Tibial artery (tissue), 4 donors: Measurements from ENCODE around the gene EPHA10.

ENCODE experiments used
- DNase-seq, 2 donors: peaks; one replicate each; pipeline ENCODE4 v3.0.0-alpha.2; 2019
- H3K27ac ChIP-seq, 2 donors: fragments of 200-600 bp; sonication (generic) in 1 of 2; 1 replicate in 1 of 2; 2 replicates in 1 of 2; pipeline ENCODE4 v1.5.1; 2018 to 2019; ENCODE audit warnings: mild to moderate bottlenecking in 1 of 2
- H3K27me3 ChIP-seq, 2 donors: fragments of 200-600 bp; sonication (generic) in 1 of 2; one replicate each; pipeline versions ENCODE4 v1.5.1 to v1.6.0; 2016 to 2019
- H3K36me3 ChIP-seq, 3 donors: fragments of 200-600 bp; sonication (generic) in 2 of 3; one replicate each; pipeline ENCODE4 v1.5.1; 2016 to 2019; ENCODE audit warnings: mild to moderate bottlenecking in 2 of 3
- H3K4me1 ChIP-seq, 4 donors: fragments of 200-600 bp; sonication (generic) in 2 of 4; 1 replicate in 3 of 4; 2 replicates in 1 of 4; pipeline ENCODE4 v1.5.1; 2016 to 2019
- H3K4me3 ChIP-seq, 2 donors: fragments of 200-600 bp; sonication (generic) in 1 of 2; 1 replicate in 1 of 2; 2 replicates in 1 of 2; pipeline ENCODE4 v1.5.1; 2018 to 2019; ENCODE audit warnings: mild to moderate bottlenecking in 2 of 2
- H3K9me3 ChIP-seq, 3 donors: fragments of 200-600 bp; sonication (generic) in 1 of 3; one replicate each; pipeline ENCODE4 v1.5.1; 2016 to 2019
- intact Hi-C: fragments of 100-400 bp; cut with DNase I; formaldehyde crosslinking; loops from one replicate; pipeline ENCODE4 v1.15.0; 2023; ENCODE audit warnings: low total_unique reads
- TF ChIP-seq, protein P1 (sequence below), 2 experiments: fragments of 200-600 bp in 1 of 2; fragments of 450-650 bp in 1 of 2; IDR thresholded peaks; one replicate each; pipeline ENCODE4 v1.5.1; 2017 to 2019; ENCODE audit warnings: antibody characterized with exemption in 2 of 2, mild to moderate bottlenecking in 1 of 2, moderate library complexity in 1 of 2

EPHA10 gene

DNA sequence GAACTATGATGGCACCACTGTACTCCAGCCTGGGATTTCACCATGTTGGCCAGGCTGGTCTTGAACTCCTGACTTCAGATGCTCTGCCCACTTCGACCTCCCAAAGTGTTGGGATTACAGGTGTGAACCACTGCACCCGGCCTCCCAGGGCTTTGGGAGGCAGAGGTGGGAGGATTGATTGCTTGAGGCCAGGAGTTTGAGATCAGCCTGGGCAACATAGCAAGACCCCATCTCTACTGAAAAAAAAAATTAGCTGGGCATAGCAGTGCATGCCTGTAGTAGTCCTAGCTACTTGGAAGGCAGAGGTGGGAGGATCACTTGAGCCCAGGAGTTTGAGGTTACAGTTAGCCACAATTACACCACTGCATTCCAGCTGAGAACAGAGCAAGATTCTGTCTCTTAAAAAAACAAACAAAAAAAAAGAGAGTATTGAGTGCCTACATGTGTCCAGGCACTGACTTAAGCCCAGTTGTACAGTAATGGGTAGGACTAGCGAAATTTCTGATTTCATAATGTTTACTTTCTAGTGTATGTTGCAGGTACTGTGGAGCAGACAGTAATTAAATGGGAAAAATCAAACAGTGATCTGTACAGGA lies 32.9 kb upstream of the EPHA10 start:
- no peak for DNase-seq
- TF ChIP-seq, protein P1, sequence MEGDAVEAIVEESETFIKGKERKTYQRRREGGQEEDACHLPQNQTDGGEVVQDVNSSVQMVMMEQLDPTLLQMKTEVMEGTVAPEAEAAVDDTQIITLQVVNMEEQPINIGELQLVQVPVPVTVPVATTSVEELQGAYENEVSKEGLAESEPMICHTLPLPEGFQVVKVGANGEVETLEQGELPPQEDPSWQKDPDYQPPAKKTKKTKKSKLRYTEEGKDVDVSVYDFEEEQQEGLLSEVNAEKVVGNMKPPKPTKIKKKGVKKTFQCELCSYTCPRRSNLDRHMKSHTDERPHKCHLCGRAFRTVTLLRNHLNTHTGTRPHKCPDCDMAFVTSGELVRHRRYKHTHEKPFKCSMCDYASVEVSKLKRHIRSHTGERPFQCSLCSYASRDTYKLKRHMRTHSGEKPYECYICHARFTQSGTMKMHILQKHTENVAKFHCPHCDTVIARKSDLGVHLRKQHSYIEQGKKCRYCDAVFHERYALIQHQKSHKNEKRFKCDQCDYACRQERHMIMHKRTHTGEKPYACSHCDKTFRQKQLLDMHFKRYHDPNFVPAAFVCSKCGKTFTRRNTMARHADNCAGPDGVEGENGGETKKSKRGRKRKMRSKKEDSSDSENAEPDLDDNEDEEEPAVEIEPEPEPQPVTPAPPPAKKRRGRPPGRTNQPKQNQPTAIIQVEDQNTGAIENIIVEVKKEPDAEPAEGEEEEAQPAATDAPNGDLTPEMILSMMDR (IDR thresholded peaks at IDR 0.05), result no peak
- Histone ChIP-seq H3K4me3 (no peak overlapping the region), H3K36me3 (peaks cover 11 to 37% (median 20%) of the 10 kb centered on the region in 3 donors), H3K27me3 (no peaks in the 10 kb centered on the region), H3K9me3 (no peaks in the 10 kb centered on the region), H3K27ac (no peak overlapping the region), H3K4me1 (peaks cover 0 to 25% (median 18%) of the 10 kb centered on the region in 4 donors)
- intact Hi-C loops, result no loop called here

DNA sequence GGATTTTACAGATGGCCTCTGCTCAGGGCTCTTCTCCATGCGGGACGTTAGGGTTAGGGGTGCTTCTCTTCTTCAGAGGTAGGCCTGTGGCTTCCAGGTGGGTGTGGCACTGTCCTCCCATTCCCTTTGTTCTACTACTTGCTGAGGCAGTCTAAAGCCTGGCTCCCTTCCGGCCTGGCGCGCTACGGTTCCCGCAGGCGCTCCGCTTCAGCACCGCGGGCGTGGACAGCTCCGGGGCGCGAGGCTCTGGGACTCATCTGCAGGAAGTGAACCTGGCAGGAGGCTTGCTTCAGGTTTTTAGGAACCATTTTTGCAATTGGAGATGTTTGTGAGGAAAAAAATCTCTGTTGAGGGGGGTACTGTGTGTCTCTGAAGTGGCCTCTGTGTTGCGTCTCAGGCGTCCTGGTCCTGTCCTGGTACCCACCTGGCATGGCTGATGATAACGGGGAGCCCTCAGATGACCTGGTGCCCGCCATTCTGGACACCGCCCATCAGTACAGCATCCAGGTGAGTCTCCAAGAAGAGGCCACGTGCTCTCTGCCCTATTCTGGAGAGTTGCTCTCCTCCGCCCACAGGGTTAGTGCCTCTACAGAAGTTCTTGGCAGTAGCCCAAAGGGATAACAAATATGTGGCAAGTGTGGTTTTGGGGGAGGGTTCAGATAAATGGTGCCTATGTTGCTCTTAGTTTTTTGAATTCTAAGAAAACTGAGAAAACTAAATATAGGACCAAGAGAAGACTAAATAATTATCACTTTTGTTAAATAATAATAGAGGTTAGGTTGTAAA lies 30.6 kb upstream of the EPHA10 start:
- TF ChIP-seq, protein P1 (IDR thresholded peaks at IDR 0.05), result no peak
- intact Hi-C loops, result no loop called here
- DNase-seq, result no peak
- no peaks in the 10 kb centered on the region for H3K9me3 ChIP-seq
- peaks cover 0 to 14% (median 8%) of the 10 kb centered on the region in 3 donors for H3K36me3 ChIP-seq
- H3K4me1 ChIP-seq, result peaks cover 0 to 25% (median 18%) of the 10 kb centered on the region in 4 donors
- H3K27me3 ChIP-seq, result peaks cover 0 to 5% of the 10 kb centered on the region in 2 donors
- no peak overlapping the region for H3K27ac ChIP-seq
- no peak overlapping the region for H3K4me3 ChIP-seq

DNA sequence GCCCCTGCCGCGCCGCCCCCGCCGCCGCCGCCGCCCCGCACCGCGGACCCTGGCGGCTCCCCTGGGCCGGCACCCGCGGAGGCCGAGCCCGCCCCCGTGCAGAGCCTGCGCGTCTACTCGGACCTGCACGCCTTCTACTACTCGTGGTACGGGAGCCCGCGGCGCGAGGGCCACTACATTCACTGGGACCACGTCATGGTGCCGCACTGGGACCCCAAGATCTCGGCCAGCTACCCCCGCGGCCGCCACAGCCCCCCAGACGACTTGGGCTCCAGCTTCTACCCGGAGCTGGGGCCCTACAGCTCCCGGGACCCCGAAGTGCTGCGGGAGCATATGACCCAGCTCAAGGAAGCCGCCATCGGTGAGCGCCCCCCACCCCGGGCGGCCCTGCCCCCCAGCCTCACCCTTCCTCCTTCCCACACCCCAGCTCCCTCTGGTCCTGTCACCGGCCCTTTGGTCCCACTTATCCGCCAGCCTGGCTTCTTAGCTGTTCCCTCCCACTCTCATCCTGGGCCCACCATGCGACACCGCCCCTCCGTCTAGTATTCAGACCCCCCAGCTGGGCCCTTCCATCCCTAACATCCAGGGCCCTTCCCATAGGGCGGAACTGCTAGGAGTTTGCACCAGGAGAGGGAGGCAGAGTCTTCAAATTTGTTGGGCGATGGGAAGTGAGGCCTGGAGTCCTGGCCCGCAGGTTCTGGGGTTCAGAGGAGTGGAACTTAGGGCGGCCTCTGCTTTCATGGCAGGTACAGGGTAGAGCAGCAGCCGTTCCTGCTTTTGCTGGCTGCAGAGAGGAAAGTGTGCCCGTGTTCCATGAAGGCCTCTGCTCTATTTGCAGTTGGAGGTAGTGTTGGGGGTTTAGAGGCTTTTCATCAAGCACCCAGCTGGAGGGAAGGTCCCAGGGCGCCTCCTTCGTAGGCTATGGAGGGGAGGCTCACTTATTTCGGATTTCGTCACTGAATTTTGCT lies 29.7 kb upstream of the EPHA10 start:
- H3K27ac ChIP-seq, result no peak overlapping the region
- peaks cover 0 to 6% (median 0%) of the 10 kb centered on the region in 3 donors for H3K36me3 ChIP-seq
- H3K27me3 ChIP-seq, result peaks cover 0 to 7% of the 10 kb centered on the region in 2 donors
- peak overlapping the region; percentile 55 to 67 for H3K4me3 ChIP-seq
- TF ChIP-seq, protein P1 (IDR thresholded peaks at IDR 0.05), result no peak
- H3K9me3 ChIP-seq, result no peaks in the 10 kb centered on the region
- intact Hi-C loops, result no loop called here
- H3K4me1 ChIP-seq, result peaks cover 0 to 25% (median 18%) of the 10 kb centered on the region in 4 donors
- DNase-seq, result no peak

DNA sequence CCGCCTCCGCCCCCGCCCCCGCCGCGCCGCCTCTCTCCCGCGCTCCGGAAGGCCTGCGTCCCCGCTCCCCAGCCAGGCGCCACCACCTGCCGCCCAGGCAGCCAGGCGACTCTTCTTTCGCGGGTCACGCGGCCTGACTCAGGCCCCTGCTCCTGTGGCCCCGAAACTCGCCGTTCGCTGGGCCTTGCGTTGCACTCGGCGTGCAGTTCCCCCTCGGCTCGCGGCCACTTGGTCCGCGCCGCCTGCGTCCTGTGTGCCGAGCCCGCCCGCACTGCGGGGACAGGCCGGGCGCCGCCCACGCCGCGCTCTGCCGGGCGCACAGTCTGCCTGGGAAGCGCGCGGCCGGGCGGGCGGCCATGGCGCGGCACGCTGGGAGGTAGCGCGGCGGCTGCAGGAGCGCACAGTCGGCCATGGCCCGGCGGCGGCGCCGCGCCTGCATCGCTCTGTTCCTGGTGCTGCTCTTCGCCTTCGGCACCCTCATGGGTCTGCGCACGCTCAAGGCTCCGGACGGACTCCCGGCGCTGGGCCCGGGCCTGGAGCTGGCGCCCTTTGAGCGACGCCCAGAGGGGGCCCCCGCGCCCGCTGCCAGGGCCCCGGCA lies 29.0 kb upstream of the EPHA10 start, which contains the start of gene MANEAL:
TSS of gene MANEAL (plus strand) at position 75 of the 599 bp plus-strand sequence. CDS start at position 411, 336 bp downstream.
- intact Hi-C loops, result no loop called here
- Histone ChIP-seq H3K27ac (no peak within 1 kb of the TSS), H3K4me3 (peak within 1 kb of the TSS; percentile 55 to 67), H3K36me3 (no peaks in the 10 kb centered on the region), H3K4me1 (peaks cover 0 to 25% (median 18%) of the 10 kb centered on the region in 4 donors), H3K27me3 (peaks cover 0 to 8% of the 10 kb centered on the region in 2 donors), H3K9me3 (no peaks in the 10 kb centered on the region)
- TF ChIP-seq, protein P1 (IDR thresholded peaks at IDR 0.05), result no peak
- peak; percentile 23 to 68 for DNase-seq
